ENCODE data around the gene NLRC5.

DNA sequence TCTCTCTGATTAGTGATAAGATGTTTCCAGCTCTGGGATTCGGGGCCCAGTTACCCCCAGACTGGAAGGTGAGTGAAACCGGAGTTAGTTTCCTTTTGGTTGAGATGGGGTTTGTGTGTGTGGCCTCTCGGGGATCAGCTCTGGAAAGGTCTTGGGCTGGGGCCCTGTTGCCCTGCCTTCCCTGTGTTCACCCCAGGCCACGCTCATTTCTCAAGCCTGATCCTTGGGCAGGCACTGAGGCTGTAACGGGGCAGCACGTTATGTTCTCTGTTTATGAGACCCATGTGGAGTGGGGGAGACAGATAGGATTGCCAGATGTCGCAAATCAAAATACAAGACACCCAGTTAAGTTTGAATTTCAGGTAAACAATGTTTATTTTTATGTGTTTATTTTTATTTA lies 138.5 kb downstream of the NLRC5 start:
- TF ChIP-seq CTCF (IDR thresholded peaks at IDR 0.05; ENCODE audit: insufficient read depth, low read length, poor library complexity, severe bottlenecking) = no peak
- no peak for TF ChIP-seq EZH2phosphoT487 (conservative IDR thresholded peaks at IDR 0.05; ENCODE audit: low read length)
